H1 (cell line): ENCODE measurements around the gene DKK3. TPM values are rescaled to one million over a fixed set of nuclear protein-coding genes. Genes with fewer than 3 reads are reported as not detected.

Experiments used
- CTCF ChIA-PET: fragments of 300-600 bp; sonication (Branson Sonifier 250); formaldehyde crosslinking; loops from one replicate; lab custom pipeline; 2021; ENCODE audit not compliant: partially characterized antibody; lab: Charles Lee
- POLR2A ChIA-PET: fragments of 300-600 bp; sonication (Branson Sonifier 250); formaldehyde crosslinking; loops from one replicate; lab custom pipeline; 2021; ENCODE audit warnings: inconsistent platforms; ENCODE audit not compliant: partially characterized antibody; lab: Charles Lee
- DNase-seq, 2 experiments: peaks; one replicate each; pipeline versions ENCODE4 v3.0.0 to v3.0.0-alpha.2; 2010 to 2022; ENCODE audit warnings: low spot score in 2 of 2, low read depth in 1 of 2, mixed read lengths in 1 of 2
- FAIRE-seq: peaks from 2 replicates; lab custom pipeline; 2011; peaks lifted over from hg19 to GRCh38; lab: Jason Lieb, UNC
- H2AFZ ChIP-seq: 2 replicates; pipeline ENCODE4 v1.8.1; 2012; ENCODE audit warnings: low read length, inconsistent platforms
- H2AK5ac ChIP-seq: 2 replicates; pipeline ENCODE4 v1.6.1; 2013; ENCODE audit warnings: low read depth, low read length
- H2BK120ac ChIP-seq: replicated peaks from 2 replicates; pipeline ENCODE3; 2013; ENCODE audit warnings: low read depth, low read length, inconsistent platforms
- H2BK12ac ChIP-seq: 2 replicates; pipeline ENCODE4 v1.6.1; 2013; ENCODE audit warnings: low read depth, low read length
- H2BK15ac ChIP-seq: 2 replicates; pipeline ENCODE4 v1.6.1; 2013; ENCODE audit warnings: low read length
- H2BK20ac ChIP-seq: 2 replicates; pipeline ENCODE4 v1.6.1; 2013; ENCODE audit warnings: low read length
- H2BK5ac ChIP-seq: 2 replicates; pipeline ENCODE4 v1.6.1; 2013; ENCODE audit warnings: low read depth, low read length
- H3K14ac ChIP-seq: 2 replicates; pipeline ENCODE4 v1.6.1; 2013; ENCODE audit warnings: inconsistent platforms; ENCODE audit not compliant: insufficient read length
- H3K18ac ChIP-seq: 2 replicates; pipeline ENCODE4 v1.6.1; 2013; ENCODE audit warnings: low read length; ENCODE audit errors: extremely low read depth
- H3K23ac ChIP-seq: 2 replicates; pipeline ENCODE4 v1.6.1; 2013; ENCODE audit warnings: inconsistent platforms; ENCODE audit not compliant: insufficient read length
- H3K23me2 ChIP-seq: 2 replicates; pipeline ENCODE4 v1.6.1; 2013; ENCODE audit warnings: low read depth, low read length
- H3K27ac ChIP-seq: 2 replicates; pipeline ENCODE4 v1.6.1; 2011; ENCODE audit warnings: low read depth, low read length, inconsistent platforms
- H3K27me3 ChIP-seq, 4 experiments: replicated peaks in 1 of 4; 1 replicate in 1 of 4; 2 replicates in 3 of 4; pipeline versions ENCODE4 v1.6.1 to v1.8.1; 2011 to 2013; ENCODE audit warnings: low read length in 3 of 4, mild to moderate bottlenecking in 3 of 4, inconsistent platforms in 2 of 4, mixed read lengths in 2 of 4, moderate library complexity in 1 of 4; ENCODE audit not compliant: control insufficient read depth in 3 of 4, insufficient read depth in 3 of 4; ENCODE audit errors: extremely low read depth in 1 of 4
- H3K36me3 ChIP-seq, 4 experiments: 2 replicates each; pipeline versions ENCODE4 v1.6.1 to v1.8.1; 2011 to 2013; ENCODE audit warnings: mild to moderate bottlenecking in 4 of 4, low read length in 3 of 4, moderate library complexity in 2 of 4, control low read depth in 1 of 4, inconsistent platforms in 1 of 4; ENCODE audit not compliant: insufficient read depth in 4 of 4, control insufficient read depth in 2 of 4
- H3K4ac ChIP-seq: replicated peaks from 2 replicates; pipeline ENCODE3; 2013; ENCODE audit warnings: low read length, low read depth, mixed read lengths, inconsistent platforms; ENCODE audit not compliant: insufficient read length
- H3K4me1 ChIP-seq, 4 experiments: replicated peaks in 1 of 4; 1 replicate in 1 of 4; 2 replicates in 3 of 4; pipeline versions ENCODE4 v1.6.1 to v1.8.1; 2011 to 2013; ENCODE audit warnings: low read length in 3 of 4, inconsistent platforms in 2 of 4, mixed read lengths in 1 of 4; ENCODE audit not compliant: insufficient read depth in 4 of 4, control insufficient read depth in 3 of 4
- H3K4me2 ChIP-seq, 2 experiments: 2 replicates each; pipeline versions ENCODE4 v1.6.1 to v1.8.1; 2011 to 2013; ENCODE audit warnings: low read depth in 2 of 2, low read length in 2 of 2, control low read depth in 1 of 2, inconsistent platforms in 1 of 2, mild to moderate bottlenecking in 1 of 2; ENCODE audit not compliant: insufficient read depth in 1 of 2
- H3K4me3 ChIP-seq, 4 experiments: fragments of 200-600, 300-600 bp in 1 of 4; sonication (generic), shearing (Covaris generic), sonication (Bioruptor Twin) in 1 of 4; 2 replicates each; pipeline versions ENCODE4 v1.5.1 to v1.8.1; 2011 to 2016; ENCODE audit warnings: low read length in 4 of 4, low read depth in 3 of 4, control low read depth in 2 of 4, inconsistent platforms in 2 of 4, mild to moderate bottlenecking in 2 of 4, mixed read lengths in 1 of 4, moderate library complexity in 1 of 4; ENCODE audit not compliant: insufficient read depth in 2 of 4; ENCODE audit errors: extremely low read depth in 1 of 4
- H3K56ac ChIP-seq: replicated peaks from 2 replicates; pipeline ENCODE3; 2013; ENCODE audit warnings: low read depth, mild to moderate bottlenecking, mixed read lengths, low read length, inconsistent platforms; ENCODE audit not compliant: insufficient read length
- H3K79me1 ChIP-seq: 2 replicates; pipeline ENCODE4 v1.6.1; 2013; ENCODE audit warnings: low read depth, low read length, control low read depth
- H3K79me2 ChIP-seq, 2 experiments: 2 replicates each; pipeline versions ENCODE4 v1.6.1 to v1.8.1; 2012 to 2013; ENCODE audit warnings: low read length in 2 of 2, mild to moderate bottlenecking in 2 of 2, inconsistent platforms in 1 of 2; ENCODE audit not compliant: insufficient read depth in 2 of 2, control insufficient read depth in 1 of 2
- H3K9ac ChIP-seq, 4 experiments: replicated peaks in 1 of 4; 1 replicate in 1 of 4; 2 replicates in 3 of 4; pipeline versions ENCODE4 v1.6.1 to v1.8.1; 2011 to 2013; ENCODE audit warnings: low read depth in 3 of 4, low read length in 3 of 4, control low read depth in 2 of 4, mild to moderate bottlenecking in 2 of 4, moderate library complexity in 2 of 4, inconsistent platforms in 1 of 4; ENCODE audit errors: extremely low read depth in 1 of 4
- H3K9me3 ChIP-seq, 2 experiments: 2 replicates each; pipeline versions ENCODE4 v1.6.1 to v1.8.1; 2012 to 2013; ENCODE audit warnings: mild to moderate bottlenecking in 2 of 2, moderate library complexity in 2 of 2, control low read depth in 1 of 2, inconsistent platforms in 1 of 2, low read depth in 1 of 2, low read length in 1 of 2, mixed read lengths in 1 of 2; ENCODE audit not compliant: insufficient read depth in 2 of 2
- H4K20me1 ChIP-seq, 2 experiments: replicated peaks in 1 of 2; 2 replicates each; pipeline versions ENCODE3 to v1.8.1; 2011 to 2013; ENCODE audit warnings: inconsistent platforms in 2 of 2, low read length in 2 of 2, mild to moderate bottlenecking in 1 of 2; ENCODE audit not compliant: insufficient read depth in 2 of 2, control insufficient read depth in 1 of 2
- H4K5ac ChIP-seq: 2 replicates; pipeline ENCODE4 v1.6.1; 2013; ENCODE audit warnings: low read length, low read depth, mixed read lengths, inconsistent platforms; ENCODE audit not compliant: insufficient read length
- H4K8ac ChIP-seq: 2 replicates; pipeline ENCODE4 v1.8.0; 2013; ENCODE audit warnings: mild to moderate bottlenecking, moderate library complexity, low read length, inconsistent platforms; ENCODE audit not compliant: insufficient read depth; ENCODE audit errors: extremely low read depth
- H4K91ac ChIP-seq: replicated peaks from 2 replicates; pipeline ENCODE3; 2013; ENCODE audit warnings: low read length, mixed read lengths, inconsistent platforms; ENCODE audit not compliant: insufficient read length
- BACH1 ChIP-seq: IDR thresholded peaks from 2 replicates; pipeline ENCODE4 v1.6.1; 2012; ENCODE audit warnings: low read length, improper control_type of control experiment
- CBX8 ChIP-seq: fragments of 300-800, 300-1000 bp; sonication (generic); IDR thresholded peaks from 2 replicates; pipeline ENCODE4 v1.7.1; 2016; ENCODE audit warnings: low read depth, low read length, borderline replicate concordance
- EP300 ChIP-seq, 2 experiments: IDR thresholded peaks; 1 replicate in 1 of 2; 2 replicates in 1 of 2; pipeline ENCODE4 v1.6.1; 2011 to 2012; ENCODE audit warnings: low read depth in 2 of 2, low read length in 2 of 2, mild to moderate bottlenecking in 2 of 2, borderline replicate concordance in 1 of 2, inconsistent platforms in 1 of 2, moderate library complexity in 1 of 2
- GTF2F1 ChIP-seq: IDR thresholded peaks from 2 replicates; pipeline ENCODE4 v1.6.1; 2012; ENCODE audit warnings: low read depth, low read length, improper control_type of control experiment, borderline replicate concordance
- HDAC6 ChIP-seq: IDR thresholded peaks from one replicate; pipeline ENCODE4 v1.7.1; 2012; ENCODE audit warnings: low read depth, mild to moderate bottlenecking, inconsistent platforms, low read length, moderate library complexity
- NANOG ChIP-seq: IDR thresholded peaks from 2 replicates; pipeline ENCODE4 v1.6.1; 2011; ENCODE audit warnings: low read length, low read depth, mild to moderate bottlenecking, inconsistent platforms; ENCODE audit not compliant: insufficient read depth, poor library complexity, severe bottlenecking
- POU5F1 ChIP-seq: IDR thresholded peaks from 2 replicates; pipeline ENCODE4 v1.6.1; 2011; ENCODE audit warnings: low read depth, mild to moderate bottlenecking, low read length, moderate library complexity
- RXRA ChIP-seq: IDR thresholded peaks from 2 replicates; pipeline ENCODE4 v1.6.1; 2011; ENCODE audit warnings: low read depth, mild to moderate bottlenecking, low read length, moderate library complexity; ENCODE audit not compliant: insufficient read depth
- SIN3A ChIP-seq, 2 experiments: IDR thresholded peaks in 1 of 2; conservative IDR thresholded peaks in 1 of 2; 2 replicates each; pipeline ENCODE4 v1.6.1; 2011 to 2012; ENCODE audit warnings: low read length in 2 of 2, improper control_type of control experiment in 1 of 2, low read depth in 1 of 2, mild to moderate bottlenecking in 1 of 2
- SIX5 ChIP-seq: IDR thresholded peaks from 2 replicates; pipeline ENCODE4 v1.6.1; 2011; ENCODE audit warnings: mild to moderate bottlenecking, low read depth, low read length
- SP1 ChIP-seq: IDR thresholded peaks from 2 replicates; pipeline ENCODE4 v1.6.1; 2011; ENCODE audit warnings: low read depth, low read length
- ZNF274 ChIP-seq: IDR thresholded peaks from 2 replicates; pipeline ENCODE4 v1.7.0; 2012; ENCODE audit warnings: low read length, borderline replicate concordance; ENCODE audit errors: extremely low read depth
- WGBS, 2 experiments: shearing (Covaris generic) in 1 of 2; methylation state at CpG; one replicate each; pipeline versions ENCODE4 v1.1.6 to v1.1.7; 2013 to 2015; ENCODE audit warnings: low lambda C conversion rate in 2 of 2, mixed read lengths in 2 of 2, inconsistent platforms in 1 of 2, low coverage in 1 of 2, missing lambda C conversion rate in 1 of 2; ENCODE audit not compliant: insufficient replicate concordance in 2 of 2, insufficient coverage in 1 of 2, insufficient read length in 1 of 2; ENCODE audit errors: extremely low coverage in 1 of 2, missing lambda C conversion rate in 1 of 2; 5-methylcytosine and 5-hydroxymethylcytosine counted together
- polyA plus RNA-seq, 7 experiments: library from polyadenylated mRNA; depleted of rRNA in 3 of 7; stranded (reverse) in 5 of 7; unstranded in 2 of 7; fragments of >200 nt in 5 of 7; fragments of 200-250 nt in 2 of 7; gene quantifications; 1 replicate in 5 of 7; 2 replicates in 1 of 7; 4 replicates in 1 of 7; pipeline versions ENCODE4 v1.2.1 to v1.2.3, GENCODE V29; 2011 to 2013; ENCODE audit warnings: missing spikeins in 2 of 7, mixed read lengths in 2 of 7
- total RNA-seq: library from RNA; stranded (reverse); fragmentation: NEBNext Ultra II Directional; extraction: Animal tissue kit (Norgen Biotek cat#: 25700); gene quantifications from 2 replicates; pipeline ENCODE4 v1.2.1, GENCODE V29; 2021

The DKK3 gene
- total and polyA plus RNA-seq, 2 of the 8 experiments (the other 6 are each of a cell fraction or from before 2014, with no cell fraction given): 30.0 to 40.1 TPM

GRCh38 chr11:11968511-11969280 is 39.7 kb downstream of the DKK3 start:
- Histone ChIP-seq H3K23ac (no peak overlapping the region), H3K4ac (peak overlapping the region; percentile 14), H4K5ac (no peak overlapping the region), H4K20me1 (peaks cover 0 to 2% of the 10 kb centered on the region in 2 experiments), H2BK120ac (no peak overlapping the region), H3K18ac (no peak overlapping the region), H3K79me2 (no peaks in the 10 kb centered on the region), H3K14ac (no peak overlapping the region), H3K36me3 (peaks cover 0 to 1% (median 0%) of the 10 kb centered on the region in 4 experiments; a peak in 1 of 8 replicates), H3K27ac (no peak overlapping the region), H2AFZ (no peak overlapping the region), H2AK5ac (no peak overlapping the region), H3K56ac (no peak overlapping the region), H3K4me3 (no peak overlapping the region), H4K91ac (no peak overlapping the region), H2BK15ac (no peak overlapping the region), H2BK12ac (no peak overlapping the region), H3K79me1 (no peaks in the 10 kb centered on the region), H3K4me1 (no peaks in the 10 kb centered on the region; a peak in 1 of 7 replicates), H3K27me3 (no peaks in the 10 kb centered on the region), H3K23me2 (no peaks in the 10 kb centered on the region), H4K8ac (peak overlapping the region; percentile 36), H2BK20ac (no peak overlapping the region), H3K9ac (no peak overlapping the region), H3K9me3 (no peaks in the 10 kb centered on the region), H3K4me2 (no peak overlapping the region), H2BK5ac (no peak overlapping the region)
- WGBS, 2 experiments: 73% methylated on average over 8 of the region's 11 CpGs; no CpG with 5 or more reads in 1 of the 2 experiments
- CTCF ChIA-PET: interaction anchor here (0.6 to 6.2 kb wide), 3 partner anchors 9 to 1046 kb away, joined by 3 to 63 read pairs (median 6); no protein-coding TSS in a partner anchor
- POLR2A ChIA-PET: no interaction called here
- FAIRE-seq (no peak), DNase-seq (no peak)
- TF ChIP-seq BACH1 (no peak), SIX5 (no peak), HDAC6 (no peak), GTF2F1 (no peak), POU5F1 (no peak), ZNF274 (no peak), CBX8 (no peak), RXRA (no peak), SIN3A (conservative IDR thresholded peaks at IDR 0.05 in 1 of 2, IDR thresholded peaks at IDR 0.05 in 1 of 2; ENCODE audit: low read depth in 1 of 2, low read length in 2 of 2) (no peak), SP1 (no peak), EP300 (IDR thresholded peaks at IDR 0.05; ENCODE audit: borderline replicate concordance in 1 of 2, low read depth in 2 of 2, low read length in 2 of 2) (no peak), NANOG (no peak)
